Gastrocnemius medialis (tissue), 4 donors: ENCODE data around the gene PRR5. TPM values are rescaled to one million over a fixed set of nuclear protein-coding genes. Genes with fewer than 3 reads are reported as not detected.
A peak's percentile ranks its signal among the peaks of the same experiment; 100 is the strongest.

Experiments used
- ATAC-seq, 2 donors: fragments of 150-250 bp; one replicate each; pipeline ENCODE4 v1.9.1; 2016
- DNase-seq, 2 donors: peaks; one replicate each; pipeline ENCODE4 v3.0.0-alpha.2; 2019
- H3K27ac ChIP-seq, 4 donors: fragments of 200-600 bp; sonication (generic); 1 replicate in 1 of 4; 2 replicates in 3 of 4; pipeline ENCODE4 v1.5.1; 2016 to 2018; ENCODE audit warnings: mild to moderate bottlenecking in 2 of 4, moderate library complexity in 1 of 4
- H3K27me3 ChIP-seq, 3 donors: fragments of 200-600 bp; sonication (generic) in 2 of 3; 1 replicate in 1 of 3; 2 replicates in 2 of 3; pipeline versions ENCODE4 v1.5.1 to v1.6.0; 2016 to 2019; ENCODE audit warnings: mild to moderate bottlenecking in 1 of 3, moderate library complexity in 1 of 3
- H3K36me3 ChIP-seq, 2 donors: fragments of 200-600 bp; sonication (generic) in 1 of 2; one replicate each; pipeline ENCODE4 v1.5.1; 2017 to 2018
- H3K4me1 ChIP-seq, 2 donors: fragments of 200-600 bp; sonication (generic) in 1 of 2; one replicate each; pipeline ENCODE4 v1.5.1; 2016 to 2017; ENCODE audit warnings: mild to moderate bottlenecking in 2 of 2
- H3K4me3 ChIP-seq, 4 donors: fragments of 200-600 bp; sonication (generic) in 3 of 4; 1 replicate in 1 of 4; 2 replicates in 3 of 4; pipeline ENCODE4 v1.5.1; 2016 to 2019; ENCODE audit warnings: mild to moderate bottlenecking in 2 of 4
- H3K9me3 ChIP-seq, 3 donors: fragments of 200-600 bp; sonication (generic) in 2 of 3; 1 replicate in 1 of 3; 2 replicates in 2 of 3; pipeline ENCODE4 v1.5.1; 2016 to 2019
- POLR2A ChIP-seq, 2 donors: fragments of 450-650 bp; IDR thresholded peaks; one replicate each; pipeline ENCODE4 v1.6.1; 2017; ENCODE audit warnings: antibody characterized with exemption in 2 of 2, mild to moderate bottlenecking in 2 of 2, moderate library complexity in 2 of 2
- in situ Hi-C, 4 donors: fragments of 200-750 bp; cut with MboI; loops; one replicate each; pipeline versions ENCODE4 v1.15.0 to v1.8.0; 2017; ENCODE audit warnings: low sequenced_read_pairs in 4 of 4
- intact Hi-C: fragments of 100-400 bp; cut with DNase I; formaldehyde crosslinking; loops from one replicate; pipeline ENCODE4 v1.15.1; 2023; ENCODE audit warnings: low total_unique reads
- total RNA-seq, 4 donors: library from RNA; depleted of rRNA; stranded (reverse); fragments of >200 nt; gene quantifications; one replicate each; pipeline versions ENCODE4 v1.1.0 to v1.2.3, GENCODE V29; 2016
- TF ChIP-seq, protein P1 (sequence below), 5 experiments: fragments of 450-650 bp in 3 of 5; fragments of 200-600 bp in 2 of 5; sonication (generic) in 2 of 5; IDR thresholded peaks in 4 of 5; conservative IDR thresholded peaks in 1 of 5; 1 replicate in 4 of 5; 2 replicates in 1 of 5; pipeline ENCODE4 v1.5.1; 2016 to 2019; ENCODE audit warnings: antibody characterized with exemption in 5 of 5, mild to moderate bottlenecking in 3 of 5, moderate library complexity in 3 of 5

The PRR5 gene
- total RNA-seq, 4 donors from 2014 or later, result 0.34 to 15.2 (median 1.3) TPM

DNA sequence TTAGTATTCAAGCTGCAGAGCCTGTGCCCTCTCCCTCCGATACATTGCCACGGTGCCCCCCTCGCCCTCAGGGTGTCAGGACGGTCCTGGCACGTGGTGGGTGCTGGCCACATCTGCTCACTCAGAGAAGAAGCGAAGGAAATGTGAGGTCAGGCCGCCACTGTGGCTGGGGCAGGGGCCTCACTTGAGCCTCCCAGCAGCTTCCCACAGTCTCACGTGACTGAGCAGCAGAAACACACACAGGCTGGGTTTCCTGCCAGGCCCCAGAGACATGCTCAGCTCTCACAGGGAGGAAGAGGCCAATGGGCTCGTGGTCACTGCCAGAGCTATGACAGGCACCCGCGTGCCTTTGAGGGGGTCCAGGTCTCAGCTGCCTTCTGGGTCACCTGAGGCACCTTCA, 37.9 kb upstream of the PRR5 start:
- ATAC-seq (no peak), DNase-seq (peak; percentile 44 to 56)
- peaks cover 3 to 9% of the 10 kb centered on the region in 2 donors for H3K4me1 ChIP-seq
- no peak overlapping the region for H3K4me3 ChIP-seq
- peaks cover 1 to 4% (median 2%) of the 10 kb centered on the region in 3 donors for H3K27me3 ChIP-seq
- H3K36me3 ChIP-seq, result no peaks in the 10 kb centered on the region
- intact Hi-C loops (no loop called here), in situ Hi-C loops (no loop called here)
- no peaks in the 10 kb centered on the region for H3K9me3 ChIP-seq
- no peak overlapping the region for H3K27ac ChIP-seq
- TF ChIP-seq POLR2A (IDR thresholded peaks at IDR 0.05), result no peak
- TF ChIP-seq, protein P1, sequence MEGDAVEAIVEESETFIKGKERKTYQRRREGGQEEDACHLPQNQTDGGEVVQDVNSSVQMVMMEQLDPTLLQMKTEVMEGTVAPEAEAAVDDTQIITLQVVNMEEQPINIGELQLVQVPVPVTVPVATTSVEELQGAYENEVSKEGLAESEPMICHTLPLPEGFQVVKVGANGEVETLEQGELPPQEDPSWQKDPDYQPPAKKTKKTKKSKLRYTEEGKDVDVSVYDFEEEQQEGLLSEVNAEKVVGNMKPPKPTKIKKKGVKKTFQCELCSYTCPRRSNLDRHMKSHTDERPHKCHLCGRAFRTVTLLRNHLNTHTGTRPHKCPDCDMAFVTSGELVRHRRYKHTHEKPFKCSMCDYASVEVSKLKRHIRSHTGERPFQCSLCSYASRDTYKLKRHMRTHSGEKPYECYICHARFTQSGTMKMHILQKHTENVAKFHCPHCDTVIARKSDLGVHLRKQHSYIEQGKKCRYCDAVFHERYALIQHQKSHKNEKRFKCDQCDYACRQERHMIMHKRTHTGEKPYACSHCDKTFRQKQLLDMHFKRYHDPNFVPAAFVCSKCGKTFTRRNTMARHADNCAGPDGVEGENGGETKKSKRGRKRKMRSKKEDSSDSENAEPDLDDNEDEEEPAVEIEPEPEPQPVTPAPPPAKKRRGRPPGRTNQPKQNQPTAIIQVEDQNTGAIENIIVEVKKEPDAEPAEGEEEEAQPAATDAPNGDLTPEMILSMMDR (IDR thresholded peaks at IDR 0.05 in 4 of 5, conservative IDR thresholded peaks at IDR 0.05 in 1 of 5), result no peak

GRCh38 chr22:44665115-44665514, 36.9 kb upstream of the PRR5 start:
- Histone ChIP-seq H3K36me3 (no peaks in the 10 kb centered on the region), H3K4me1 (no peaks in the 10 kb centered on the region), H3K27ac (no peak overlapping the region), H3K4me3 (no peak overlapping the region), H3K9me3 (no peaks in the 10 kb centered on the region), H3K27me3 (peaks cover 7 to 11% (median 7%) of the 10 kb centered on the region in 3 donors)
- ATAC-seq (no peak), DNase-seq (no peak)
- intact Hi-C loops (no loop called here), in situ Hi-C loops (no loop called here)
- TF ChIP-seq, protein P1 (IDR thresholded peaks at IDR 0.05 in 4 of 5, conservative IDR thresholded peaks at IDR 0.05 in 1 of 5), result no peak
- no peak for TF ChIP-seq POLR2A (IDR thresholded peaks at IDR 0.05)

DNA sequence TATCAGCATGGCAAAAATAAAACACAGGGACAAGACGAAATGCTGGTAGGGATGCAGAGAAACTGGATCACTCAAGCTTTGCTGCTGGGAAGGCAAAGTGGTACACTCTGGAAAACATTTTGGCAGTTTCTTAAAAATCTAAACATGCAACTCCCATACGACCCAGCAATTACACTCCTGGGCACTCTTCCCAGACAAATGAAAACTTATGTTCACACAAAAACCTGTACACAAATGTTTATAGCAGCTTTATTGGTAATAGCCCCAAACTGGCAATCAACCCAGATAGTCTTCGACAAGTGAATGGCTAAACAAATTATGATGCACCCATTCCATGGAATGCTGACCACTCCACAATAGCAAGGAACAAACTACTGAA, 35.8 kb upstream of the PRR5 start:
- TF ChIP-seq, protein P1 (IDR thresholded peaks at IDR 0.05 in 4 of 5, conservative IDR thresholded peaks at IDR 0.05 in 1 of 5), result no peak
- TF ChIP-seq POLR2A (IDR thresholded peaks at IDR 0.05), result no peak
- ATAC-seq, result no peak
- H3K9me3 ChIP-seq, result no peaks in the 10 kb centered on the region
- H3K4me1 ChIP-seq, result no peaks in the 10 kb centered on the region
- no peak overlapping the region for H3K27ac ChIP-seq
- no peak for DNase-seq
- intact Hi-C loops (no loop called here), in situ Hi-C loops (no loop called here)
- H3K36me3 ChIP-seq, result no peaks in the 10 kb centered on the region
- H3K4me3 ChIP-seq, result no peak overlapping the region
- peaks cover 7 to 11% (median 7%) of the 10 kb centered on the region in 3 donors for H3K27me3 ChIP-seq

DNA sequence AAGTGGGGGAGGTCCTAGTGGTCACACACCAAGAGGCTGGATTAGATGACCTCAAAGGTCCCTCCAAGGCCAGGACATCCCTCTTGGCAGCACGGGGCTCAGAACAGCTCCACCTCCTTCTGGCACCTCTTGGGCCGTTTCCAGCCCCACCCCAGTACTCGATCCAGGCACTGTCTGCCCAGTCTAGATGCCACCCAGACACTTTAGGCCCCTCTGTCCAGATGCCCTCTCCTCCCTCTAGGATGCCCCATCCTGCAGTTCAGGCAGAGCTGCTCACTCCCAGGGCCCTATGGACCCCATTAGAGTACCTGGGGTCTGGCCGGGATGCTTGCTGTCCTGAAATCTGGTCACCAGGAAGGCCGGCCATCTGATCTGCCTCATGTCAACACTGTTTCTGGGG, 34.7 kb upstream of the PRR5 start:
- DNase-seq (no peak), ATAC-seq (no peak)
- H3K36me3 ChIP-seq, result no peaks in the 10 kb centered on the region
- H3K9me3 ChIP-seq, result no peaks in the 10 kb centered on the region
- in situ Hi-C loops (no loop called here), intact Hi-C loops (no loop called here)
- H3K27me3 ChIP-seq, result peaks cover 7 to 11% (median 7%) of the 10 kb centered on the region in 3 donors
- H3K27ac ChIP-seq, result no peak overlapping the region
- H3K4me3 ChIP-seq, result no peak overlapping the region
- TF ChIP-seq, protein P1 (IDR thresholded peaks at IDR 0.05 in 4 of 5, conservative IDR thresholded peaks at IDR 0.05 in 1 of 5), result no peak
- TF ChIP-seq POLR2A (IDR thresholded peaks at IDR 0.05), result no peak
- no peaks in the 10 kb centered on the region for H3K4me1 ChIP-seq

DNA sequence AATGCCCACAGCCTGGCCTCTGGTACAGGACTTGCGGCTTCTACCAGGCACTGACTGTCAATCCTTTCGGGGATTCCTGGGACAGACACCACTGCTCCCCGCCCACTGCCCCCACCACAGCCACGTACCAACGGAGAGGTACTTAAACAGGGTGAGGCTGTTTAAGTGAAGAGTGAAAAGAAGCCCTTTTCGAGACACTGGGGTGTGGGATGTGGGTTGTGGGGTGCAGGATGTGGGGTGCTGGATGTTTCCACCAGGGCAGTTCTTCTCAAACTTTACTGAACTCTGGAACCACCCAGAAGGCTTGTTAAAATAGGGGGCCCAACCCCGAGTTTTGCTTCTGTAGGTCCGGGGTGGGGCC, 34.2 kb upstream of the PRR5 start:
- Histone ChIP-seq H3K9me3 (no peaks in the 10 kb centered on the region), H3K36me3 (no peaks in the 10 kb centered on the region), H3K4me3 (peak overlapping the region; percentile 35 to 56 (median 46)), H3K27ac (peak overlapping the region in 1 of 4 donors; percentile 64), H3K27me3 (peaks cover 7 to 11% (median 7%) of the 10 kb centered on the region in 3 donors), H3K4me1 (no peaks in the 10 kb centered on the region)
- in situ Hi-C loops, result no loop called here
- TF ChIP-seq, protein P1 (IDR thresholded peaks at IDR 0.05 in 4 of 5, conservative IDR thresholded peaks at IDR 0.05 in 1 of 5), result no peak
- TF ChIP-seq POLR2A (IDR thresholded peaks at IDR 0.05), result no peak
- intact Hi-C loops, result no loop called here
- ATAC-seq, result peak in 1 of 2 donors; percentile 4
- no peak for DNase-seq
